HTERT RPE-1 (cell line): ENCODE measurements around the gene DHRS9.

Source experiments
- in situ Hi-C: fragments of 300-500 bp; cut with MboI; formaldehyde crosslinking; loops from 4 replicates; pipeline ENCODE4 v1.14.3; 2020; ENCODE audit warnings: low sequenced_read_pairs

The DHRS9 gene

GRCh38 chr2:169065422-169065821, 3.9 kb upstream of the DHRS9 start:
- in situ Hi-C loops, result no loop called here

DNA sequence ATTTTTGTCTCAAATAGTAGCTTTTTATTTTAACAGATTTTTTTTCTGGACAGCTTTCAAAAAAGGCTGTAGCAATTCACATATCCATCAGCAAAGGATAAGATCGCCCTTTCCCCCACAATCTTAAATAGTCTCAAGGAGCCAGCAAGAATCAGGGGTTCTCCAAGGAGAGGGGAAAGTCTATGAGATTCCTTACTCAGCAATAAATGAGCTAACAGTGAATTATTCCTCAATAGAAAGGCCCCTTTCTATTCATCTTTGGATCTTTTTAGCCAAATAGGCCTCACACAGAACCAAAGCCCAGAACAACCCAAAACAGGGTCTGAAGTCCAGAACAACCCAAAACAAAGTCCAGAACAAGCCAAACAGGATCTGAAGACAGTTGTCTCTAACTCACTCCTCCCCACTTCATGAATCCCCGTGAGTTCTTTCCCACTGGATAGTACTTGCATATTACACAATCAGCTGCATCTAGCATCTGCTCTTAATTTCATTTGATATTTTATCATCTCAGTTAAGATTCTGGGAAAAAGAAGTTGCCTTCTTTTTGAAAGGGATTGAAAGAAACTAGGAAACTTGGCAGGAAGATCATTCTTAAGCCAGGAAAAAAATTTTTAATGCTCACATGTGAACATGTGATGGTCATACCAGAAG, 3.4 kb upstream of the DHRS9 start:
- in situ Hi-C loops, result no loop called here

DNA sequence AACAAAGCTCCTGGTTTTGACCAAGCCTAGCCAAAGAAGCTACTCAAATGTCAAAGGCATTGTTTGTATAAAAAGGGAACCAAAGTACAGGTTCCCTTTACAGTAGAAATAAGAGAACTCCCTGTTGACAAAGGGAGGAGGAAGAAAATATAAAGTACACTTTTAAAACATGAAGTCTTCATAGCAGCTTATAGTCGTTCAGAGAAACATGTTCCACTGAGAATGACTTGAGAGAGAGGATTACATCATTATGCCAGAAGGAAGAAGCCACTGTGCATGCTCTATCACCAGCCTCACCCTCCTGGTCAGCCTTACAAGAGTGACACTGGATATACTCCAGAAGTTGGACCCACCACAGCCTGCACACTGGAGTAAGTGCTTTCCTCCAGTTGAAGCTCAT, 2.5 kb upstream of the DHRS9 start:
- in situ Hi-C loops, result no loop called here

DNA sequence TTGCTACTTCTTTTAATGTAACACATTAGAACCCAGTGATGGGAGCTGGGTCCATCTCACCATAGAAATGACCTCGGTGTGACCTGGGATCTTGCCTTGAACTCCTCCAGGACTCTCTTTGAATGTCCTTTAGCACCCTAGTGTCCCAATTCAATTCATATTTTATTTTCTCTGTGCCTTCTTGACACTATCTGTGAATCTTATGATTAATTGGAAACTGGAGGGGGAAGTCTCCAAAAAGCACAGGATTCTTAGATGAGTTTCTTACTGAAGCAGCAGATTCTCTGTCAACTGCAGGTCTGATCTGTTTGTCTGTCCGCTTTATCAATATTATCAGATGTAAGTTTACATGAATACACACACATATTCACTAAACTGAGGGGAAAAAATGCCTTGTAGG, 470 bp downstream of the DHRS9 start:
- in situ Hi-C loops, result no loop called here

GRCh38 chr2:169071455-169071854, 2.1 kb downstream of the DHRS9 start:
- in situ Hi-C loops, result no loop called here

- in situ Hi-C loops, result no loop called here
These were observed 3.0 kb downstream of the DHRS9 start for GRCh38 chr2:169072163-169072925.

DNA sequence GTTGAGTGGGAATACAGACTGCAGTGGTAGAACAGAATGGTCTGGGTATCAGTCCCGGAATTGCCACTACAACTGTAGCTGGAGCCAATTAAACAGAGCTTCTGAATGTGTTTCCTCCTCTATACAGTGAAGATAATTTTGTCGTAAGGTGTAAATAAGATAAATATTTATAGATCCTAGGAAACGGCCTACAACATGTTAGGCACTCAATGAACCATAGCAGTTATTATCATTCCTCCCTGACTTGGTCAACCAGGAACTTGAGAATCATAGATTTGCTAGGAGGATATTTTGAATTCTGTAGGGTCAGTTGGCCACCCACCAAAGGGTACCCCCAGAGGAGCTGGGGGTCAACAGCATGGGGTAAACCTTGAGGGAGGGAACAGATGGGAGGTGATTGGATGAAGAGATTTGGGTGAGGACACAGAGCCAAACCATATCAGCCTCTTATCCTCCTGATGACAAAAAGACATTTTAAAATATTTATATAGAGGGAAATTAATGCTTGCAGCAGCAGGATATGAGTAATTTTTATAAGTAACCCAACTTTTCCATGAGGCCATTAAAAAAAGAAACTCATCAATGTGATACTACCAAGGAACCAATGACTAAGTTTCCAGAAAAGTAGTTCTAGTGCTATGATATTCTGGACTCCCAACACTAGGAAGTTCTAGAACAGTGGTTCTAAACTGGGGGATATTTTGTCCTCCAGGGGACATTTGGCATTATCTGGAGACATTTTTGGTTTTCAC, 4.0 kb downstream of the DHRS9 start:
- in situ Hi-C loops, result no loop called here

DNA sequence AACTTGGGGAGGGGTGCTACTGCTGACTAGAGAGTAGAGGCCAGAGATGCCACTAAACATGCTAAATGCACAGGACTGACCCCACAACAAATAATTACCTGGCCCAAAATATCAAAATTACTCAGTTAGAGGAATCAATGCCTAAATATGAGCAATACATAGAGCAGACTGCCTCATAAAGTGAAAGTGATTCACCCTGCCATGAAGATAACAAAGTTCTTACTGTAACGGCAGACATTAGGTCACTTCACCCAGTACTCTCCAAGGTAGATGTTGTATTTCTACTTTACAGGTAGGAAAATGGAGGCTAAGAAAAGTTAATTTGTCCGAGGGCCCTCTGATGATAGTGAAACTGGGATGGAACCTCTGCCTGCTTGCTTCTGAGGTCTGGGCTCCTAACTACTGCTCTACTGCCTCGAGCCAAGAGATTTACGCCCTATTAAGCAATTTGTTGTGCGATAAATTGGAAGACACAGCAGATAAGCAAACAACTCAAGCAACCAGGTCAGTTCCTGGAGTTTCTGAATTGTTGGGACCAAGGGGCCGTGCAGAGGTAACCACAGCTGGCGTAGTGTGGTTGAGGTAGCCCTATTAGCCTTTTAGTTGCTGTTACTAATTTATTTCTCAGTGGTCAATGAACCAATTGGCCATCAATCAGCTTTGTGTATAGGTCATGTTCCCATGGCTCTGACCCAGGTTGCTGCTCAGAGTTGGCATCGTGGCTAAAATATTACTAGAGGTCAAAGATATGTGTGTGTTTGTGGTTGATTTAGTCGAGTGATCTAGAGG, 4.8 kb downstream of the DHRS9 start:
- in situ Hi-C loops, result no loop called here

DNA sequence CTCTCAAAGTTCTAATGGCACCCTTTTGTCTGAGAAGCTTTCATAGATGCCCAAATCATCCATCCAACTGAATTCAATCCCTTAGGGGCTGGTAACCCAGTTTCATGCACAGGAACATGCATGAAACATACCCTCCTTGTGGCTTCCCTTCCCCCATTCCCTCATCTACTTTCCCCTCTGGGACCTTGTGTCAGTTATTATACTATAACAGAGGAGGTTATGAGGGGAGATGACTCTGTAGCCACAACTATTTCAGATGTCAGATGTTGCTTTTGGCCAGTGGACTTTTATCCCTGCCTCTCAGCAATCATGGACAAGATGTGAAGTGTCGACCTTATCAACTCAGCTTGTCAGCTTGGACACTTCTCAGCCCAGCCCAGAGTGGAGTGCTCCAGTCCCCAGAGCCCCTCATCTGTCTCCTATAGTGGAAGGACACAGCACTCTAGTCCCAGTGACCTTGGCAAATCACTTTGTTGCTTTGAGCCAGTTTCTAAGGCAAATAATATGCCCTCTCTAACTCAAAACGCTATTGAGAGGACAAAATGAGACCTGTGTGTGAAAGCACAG, 8.4 kb downstream of the DHRS9 start:
- in situ Hi-C loops, result no loop called here

- in situ Hi-C loops, result no loop called here
These were observed 11.1 kb downstream of the DHRS9 start for GRCh38 chr2:169080250-169081069.

DNA sequence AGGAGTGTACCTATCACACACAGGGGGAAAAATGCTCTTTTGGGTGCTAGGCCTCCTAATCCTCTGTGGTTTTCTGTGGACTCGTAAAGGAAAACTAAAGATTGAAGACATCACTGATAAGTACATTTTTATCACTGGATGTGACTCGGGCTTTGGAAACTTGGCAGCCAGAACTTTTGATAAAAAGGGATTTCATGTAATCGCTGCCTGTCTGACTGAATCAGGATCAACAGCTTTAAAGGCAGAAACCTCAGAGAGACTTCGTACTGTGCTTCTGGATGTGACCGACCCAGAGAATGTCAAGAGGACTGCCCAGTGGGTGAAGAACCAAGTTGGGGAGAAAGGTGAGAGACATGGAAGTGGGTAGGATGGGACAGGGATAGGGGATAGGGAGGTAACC, 12.2 kb downstream of the DHRS9 start:
- in situ Hi-C loops, result no loop called here

DNA sequence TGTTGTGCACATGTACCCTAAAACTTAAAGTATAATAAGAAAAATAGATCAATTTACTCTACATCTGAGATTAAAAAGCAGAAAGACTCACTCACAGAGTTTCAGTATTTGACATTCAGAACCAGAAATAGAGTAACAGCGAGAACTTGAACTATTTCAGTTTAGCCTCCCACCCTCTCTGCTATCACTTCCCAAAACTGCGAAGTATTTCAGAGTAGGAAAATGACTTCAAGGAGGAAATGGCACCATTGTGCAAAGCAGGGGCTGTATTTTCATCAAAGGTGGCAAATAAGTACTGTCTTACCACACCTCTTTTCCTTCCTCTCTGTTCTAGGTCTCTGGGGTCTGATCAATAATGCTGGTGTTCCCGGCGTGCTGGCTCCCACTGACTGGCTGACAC, 13.6 kb downstream of the DHRS9 start:
- in situ Hi-C loops, result no loop called here

GRCh38 chr2:169086893-169087467, 17.6 kb downstream of the DHRS9 start:
- in situ Hi-C loops, result no loop called here

DNA sequence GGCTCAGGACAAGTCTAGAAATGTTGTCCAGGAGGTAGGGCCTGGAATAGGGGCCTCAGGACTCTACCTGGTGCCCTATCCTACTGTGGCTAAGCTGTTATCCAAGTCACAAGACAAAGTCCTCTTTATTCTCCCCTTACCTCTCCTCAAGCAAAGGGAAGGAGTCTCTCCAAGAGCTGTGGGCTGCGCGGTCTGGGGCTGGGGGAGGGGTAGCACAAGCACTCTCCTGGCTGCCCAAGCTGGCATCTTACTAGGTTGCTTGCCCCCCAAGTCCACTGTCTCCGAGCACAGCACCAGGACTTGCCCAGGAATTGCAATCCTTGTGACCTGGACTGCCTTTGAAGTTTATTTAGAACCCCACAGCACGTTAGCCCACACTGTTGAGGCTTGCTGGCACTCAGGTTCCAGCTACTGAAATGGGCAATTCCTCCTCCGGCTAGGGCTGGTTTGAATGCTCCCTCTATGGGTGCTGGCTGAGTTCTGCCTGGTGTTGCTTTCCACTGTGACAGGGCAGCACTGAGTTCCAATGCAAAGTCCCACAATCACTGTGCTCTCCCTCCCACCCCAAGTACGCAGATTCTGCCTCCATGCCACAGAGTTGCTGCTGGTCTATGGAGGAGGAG, 18.5 kb downstream of the DHRS9 start:
- in situ Hi-C loops, result no loop called here

- in situ Hi-C loops, result no loop called here
These were observed 19.8 kb downstream of the DHRS9 start for GRCh38 chr2:169089182-169089581.

GRCh38 chr2:169090133-169090820, 20.9 kb downstream of the DHRS9 start:
- in situ Hi-C loops, result no loop called here

GRCh38 chr2:169091256-169091655, 21.9 kb downstream of the DHRS9 start:
- in situ Hi-C loops, result no loop called here

GRCh38 chr2:169091761-169092519, 22.6 kb downstream of the DHRS9 start:
- in situ Hi-C loops, result no loop called here
